Esophagus squamous epithelium (tissue), 4 donors: ENCODE data around the gene MAN2A1.

Experiments
- CTCF ChIP-seq, 6 experiments: fragments of 450-650 bp in 4 of 6; fragments of 200-600 bp in 2 of 6; sonication (generic) in 2 of 6; IDR thresholded peaks; one replicate each; pipeline ENCODE4 v1.5.1; 2016 to 2019; ENCODE audit warnings: antibody characterized with exemption in 6 of 6, mild to moderate bottlenecking in 4 of 6, moderate library complexity in 4 of 6
- POLR2A ChIP-seq, 4 donors: fragments of 450-650 bp; IDR thresholded peaks; one replicate each; pipeline ENCODE4 v1.6.1; 2017; ENCODE audit warnings: antibody characterized with exemption in 4 of 4, mild to moderate bottlenecking in 4 of 4, moderate library complexity in 3 of 4

- TF ChIP-seq CTCF (IDR thresholded peaks at IDR 0.05) (no peak), POLR2A (IDR thresholded peaks at IDR 0.05) (no peak)
Observed at GRCh38 chr5:109855056-109855455, 165.3 kb downstream of the MAN2A1 start.
